NCI-H1417 treated with DMSO at 0.1 percent for 48 hours (cell line): Measurements from ENCODE around the gene CCDC82.
A peak's percentile ranks its signal among the peaks of the same experiment; 100 is the strongest.

ENCODE experiments used
- DNase-seq: peaks from one replicate; lab custom pipeline; 2025; lab: John Stamatoyannopoulos, UW

CCDC82 gene

DNA sequence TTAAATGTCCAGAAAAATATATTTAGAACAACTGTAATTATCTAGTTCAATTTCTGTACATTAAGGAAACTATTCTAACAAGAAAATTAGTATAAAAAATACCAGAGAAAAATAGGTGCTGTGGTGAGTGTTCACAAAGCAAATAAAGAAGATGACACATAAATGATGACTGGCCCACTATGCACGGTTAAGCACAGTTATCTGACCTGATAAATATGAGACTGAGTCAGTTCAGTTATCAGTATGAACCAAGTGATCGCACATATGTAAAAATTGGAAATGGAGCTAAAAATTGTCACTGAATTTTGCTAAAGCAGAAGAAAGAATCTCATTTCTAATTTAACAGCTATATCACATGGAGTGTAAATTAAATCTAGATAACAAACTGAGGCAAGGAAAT lies 27.9 kb downstream of the CCDC82 start:
- DNase-seq, result no peak

DNA sequence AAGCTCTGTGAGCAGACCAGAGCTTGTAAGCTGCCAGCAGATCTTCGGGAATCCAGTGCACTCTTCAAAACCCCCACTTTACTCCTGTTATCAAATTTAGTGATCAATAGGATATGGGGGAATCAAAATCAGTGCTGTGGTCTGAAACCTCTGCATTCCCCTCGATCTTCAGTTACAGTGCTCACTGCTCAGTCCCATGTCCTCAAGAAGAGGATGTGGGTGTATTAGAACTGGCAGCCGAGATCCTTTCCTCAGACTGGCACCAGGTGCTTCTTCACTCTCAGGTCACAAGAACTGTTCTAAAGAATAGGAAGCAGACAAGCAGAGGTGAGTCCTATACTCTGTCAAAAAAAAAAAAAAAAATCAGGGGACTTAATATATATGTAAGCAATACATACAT lies 31.4 kb downstream of the CCDC82 start:
- DNase-seq, result no peak

DNA sequence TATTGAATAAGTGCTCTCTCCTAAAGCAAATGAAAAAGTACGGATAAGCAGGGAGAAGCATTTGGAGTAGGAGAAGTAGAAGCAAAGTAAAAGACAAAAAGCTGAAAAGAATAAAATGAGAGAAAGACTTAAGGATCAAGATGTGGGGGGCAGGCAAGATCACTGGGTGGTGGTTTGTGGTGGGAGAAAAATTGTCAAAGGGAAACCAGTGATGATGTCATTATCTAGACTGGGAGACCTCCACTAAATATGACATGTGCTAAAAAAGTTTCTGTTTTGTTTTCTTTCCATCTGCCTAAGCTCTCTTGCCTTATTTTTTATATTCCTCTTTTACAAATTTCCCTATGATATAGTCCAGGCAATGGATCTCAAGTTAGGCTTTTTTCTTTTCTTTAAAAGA lies 31.9 kb downstream of the CCDC82 start:
- DNase-seq, result no peak

DNA sequence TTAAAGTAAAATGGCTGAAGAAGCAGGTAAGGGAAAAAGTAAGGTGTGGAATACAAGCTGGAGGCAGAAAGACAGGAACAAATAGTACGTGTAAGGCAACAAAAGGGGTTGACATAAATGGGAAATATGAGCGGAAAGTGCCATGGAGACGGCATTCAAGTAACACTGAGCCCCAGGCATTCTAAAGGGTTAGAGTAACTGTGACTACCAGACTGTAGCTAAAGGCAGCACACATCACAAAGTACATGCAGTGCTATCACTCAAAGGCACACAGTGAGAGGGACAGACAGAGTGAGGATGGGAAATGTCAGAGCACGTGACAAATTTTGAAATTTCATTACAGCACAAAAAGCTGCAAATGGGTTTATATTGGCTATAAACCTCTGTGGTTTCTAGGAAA lies 32.9 kb downstream of the CCDC82 start:
- no peak for DNase-seq

DNA sequence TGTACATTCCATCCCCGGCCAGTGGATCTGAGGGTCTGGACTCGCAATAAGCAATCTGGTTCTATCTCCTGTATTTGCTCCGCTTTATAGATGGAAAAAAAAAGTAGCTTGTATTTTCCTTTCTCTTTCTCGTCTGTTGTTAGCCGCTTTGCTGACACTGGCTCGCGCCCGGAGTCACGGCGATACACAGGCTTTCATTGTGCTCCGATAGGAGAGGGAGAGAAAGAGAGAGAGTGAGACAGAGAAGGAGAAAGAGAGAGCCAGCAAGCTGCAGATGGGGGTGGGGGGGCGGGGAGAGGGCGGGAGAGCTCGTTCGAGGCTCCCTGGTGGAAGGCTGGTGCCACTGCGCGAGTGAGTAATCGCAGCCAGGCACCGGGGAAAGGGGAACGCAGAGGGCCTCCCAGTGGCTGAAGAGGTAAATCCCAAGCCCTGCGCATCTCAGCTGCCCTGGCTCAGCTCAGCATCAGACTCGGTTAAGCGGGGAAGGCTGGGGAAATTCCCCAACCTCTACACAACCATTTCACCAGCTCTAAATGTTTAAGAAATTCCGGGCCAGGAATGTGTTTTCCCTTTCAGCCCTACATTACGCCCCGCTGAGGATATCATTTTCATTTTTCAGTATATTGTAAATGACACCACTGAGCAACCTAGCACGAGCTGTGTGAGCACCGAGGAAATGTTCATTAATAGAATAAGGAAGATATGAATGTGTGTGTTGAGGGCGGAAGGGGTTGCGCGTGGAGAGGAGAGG lies 46.6 kb downstream of the CCDC82 start, which contains the start of gene MAML2:
TSS of gene MAML2 (minus strand) at position 235 of the 751 bp plus-strand sequence. CDS start 1,300 bp downstream, outside the sequence.
- DNase-seq, result peak; percentile 82

DNA sequence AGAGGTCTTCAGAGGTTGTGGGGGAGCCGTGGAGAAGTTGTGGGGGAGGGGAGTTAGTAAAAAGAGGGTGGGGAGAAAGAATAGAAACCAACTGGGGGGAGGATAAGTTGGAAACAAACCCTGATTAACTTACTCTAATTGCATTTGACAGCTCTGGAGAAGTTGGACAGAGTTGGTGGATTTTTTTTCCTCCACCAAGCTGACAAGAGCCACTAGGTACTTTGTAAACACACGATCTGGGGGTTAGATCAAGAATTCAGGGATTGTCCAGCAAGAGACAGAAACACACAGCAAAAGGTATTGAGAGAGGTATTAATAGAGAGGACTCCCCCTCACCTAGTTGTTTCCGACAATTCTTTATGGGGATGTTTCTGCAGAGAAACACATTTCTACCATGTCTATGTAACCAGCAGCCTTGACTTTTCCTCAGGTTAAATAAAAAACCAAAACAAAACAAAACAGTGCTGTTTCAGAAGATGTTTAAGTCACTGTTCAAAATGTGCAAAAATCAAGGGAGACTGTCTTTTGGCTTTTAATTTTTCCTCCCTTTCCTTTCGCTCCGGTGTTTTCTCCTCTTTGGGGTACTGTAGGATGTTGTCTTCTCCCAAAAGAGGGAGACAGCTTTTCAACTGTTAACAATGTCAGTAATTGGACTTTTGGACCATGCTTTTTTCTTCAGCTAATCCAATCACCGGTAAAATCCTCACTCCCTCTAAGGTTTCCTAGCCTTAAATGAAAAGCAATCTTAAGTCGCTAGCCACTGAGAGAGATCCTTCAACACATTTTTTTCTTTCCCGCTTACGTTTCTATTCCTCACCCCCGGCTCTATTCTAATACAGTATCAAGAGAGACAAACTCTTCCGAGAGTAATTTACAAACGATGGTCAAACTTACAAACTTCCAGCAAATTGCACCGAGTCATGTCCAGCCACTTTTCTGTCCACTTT lies 47.4 kb downstream of the CCDC82 start:
- peak; percentile 62 for DNase-seq

DNA sequence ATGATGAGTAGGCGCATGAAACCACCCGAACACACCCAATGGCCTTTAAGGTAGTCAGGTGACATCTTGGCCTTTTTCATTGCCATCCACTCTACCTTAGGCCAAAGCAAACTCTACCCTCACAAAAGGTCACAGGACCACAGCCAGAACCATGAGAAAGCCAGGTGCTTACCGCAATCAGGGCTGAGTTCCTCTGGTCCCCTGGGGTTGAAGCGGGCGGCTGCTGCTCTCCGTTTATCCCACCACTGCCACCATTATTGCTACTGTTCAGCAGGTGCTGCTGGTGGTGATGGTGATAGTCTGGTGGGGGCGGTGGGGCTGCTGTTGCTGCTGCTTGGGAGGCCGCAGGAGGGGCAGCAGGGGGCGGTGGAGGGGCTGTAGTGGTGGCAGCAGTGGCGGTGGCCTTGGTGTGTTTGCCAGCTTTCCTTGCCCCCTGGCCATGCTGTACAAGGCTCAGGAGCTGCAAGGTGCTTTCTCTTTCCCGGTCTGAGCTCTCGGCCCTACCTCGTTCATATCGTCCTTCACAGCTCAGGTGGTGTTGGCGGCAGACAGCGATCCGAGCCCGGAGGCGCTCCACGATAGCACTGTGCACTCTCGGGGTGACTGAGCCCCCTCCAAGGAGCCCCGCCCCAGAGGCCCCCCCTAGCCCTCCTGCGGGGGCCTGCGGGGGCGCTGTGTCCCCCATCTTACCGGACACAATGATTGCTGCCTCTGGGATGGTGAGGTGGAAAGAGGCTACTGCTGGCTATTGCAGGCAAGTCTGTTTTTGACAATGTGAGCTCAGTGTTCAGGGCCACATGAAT lies 48.3 kb downstream of the CCDC82 start:
- no peak for DNase-seq

DNA sequence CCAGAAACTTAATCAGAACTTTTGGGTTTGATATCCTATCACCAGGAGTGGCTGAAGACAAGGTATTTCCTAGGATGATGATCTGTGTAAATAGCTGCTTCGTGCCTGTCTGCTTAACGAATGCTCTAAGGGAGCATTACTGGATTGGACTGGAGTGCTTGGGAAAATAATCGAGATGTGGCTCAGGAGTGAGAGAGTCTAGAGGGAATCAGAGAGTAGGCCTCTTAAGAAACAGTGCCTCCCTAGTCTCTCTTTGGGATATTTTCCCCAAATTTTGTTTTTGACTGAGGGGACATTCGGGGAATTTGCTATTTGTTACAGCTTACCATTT lies 49.2 kb downstream of the CCDC82 start:
- DNase-seq, result no peak

DNA sequence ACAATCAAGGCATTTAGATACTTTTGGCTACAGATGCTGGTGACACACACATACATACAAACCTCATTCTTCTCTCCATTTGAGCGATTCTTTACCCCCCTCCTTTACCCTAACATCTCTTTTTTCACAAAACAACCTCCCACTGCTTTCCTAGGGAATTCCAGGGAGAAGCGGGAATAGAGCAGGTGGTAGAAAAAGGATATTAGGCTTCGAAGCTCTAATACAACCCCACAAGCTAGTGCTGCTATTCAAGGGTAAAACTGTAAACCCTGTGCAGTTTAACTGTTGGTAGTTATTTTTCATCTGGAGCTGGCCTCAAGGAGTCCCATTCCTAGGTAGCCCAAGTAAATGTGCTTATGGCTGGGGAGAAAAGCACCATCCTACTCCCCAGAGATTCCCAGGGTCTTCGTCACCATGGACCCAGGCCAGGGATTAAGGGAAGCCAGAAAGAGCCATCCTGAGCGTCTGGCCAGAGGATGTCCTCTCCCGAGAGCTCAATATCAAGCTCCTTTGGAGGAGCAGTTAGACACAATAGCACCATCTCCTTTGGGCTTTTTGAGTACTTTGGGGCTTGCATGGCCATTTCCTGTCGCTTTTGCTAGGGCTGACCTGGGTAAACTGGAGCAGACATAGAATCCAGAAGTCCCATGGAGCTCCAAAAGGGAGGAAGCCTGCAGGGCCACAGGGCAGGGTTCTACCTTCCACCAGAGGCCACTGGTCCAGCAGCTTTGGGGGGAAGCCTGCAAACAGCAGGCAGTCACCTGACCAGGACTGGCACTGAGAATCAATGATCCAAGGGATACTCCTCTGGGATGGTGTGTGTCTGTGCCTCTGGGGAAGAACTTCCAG lies 49.8 kb downstream of the CCDC82 start:
- DNase-seq, result no peak

DNA sequence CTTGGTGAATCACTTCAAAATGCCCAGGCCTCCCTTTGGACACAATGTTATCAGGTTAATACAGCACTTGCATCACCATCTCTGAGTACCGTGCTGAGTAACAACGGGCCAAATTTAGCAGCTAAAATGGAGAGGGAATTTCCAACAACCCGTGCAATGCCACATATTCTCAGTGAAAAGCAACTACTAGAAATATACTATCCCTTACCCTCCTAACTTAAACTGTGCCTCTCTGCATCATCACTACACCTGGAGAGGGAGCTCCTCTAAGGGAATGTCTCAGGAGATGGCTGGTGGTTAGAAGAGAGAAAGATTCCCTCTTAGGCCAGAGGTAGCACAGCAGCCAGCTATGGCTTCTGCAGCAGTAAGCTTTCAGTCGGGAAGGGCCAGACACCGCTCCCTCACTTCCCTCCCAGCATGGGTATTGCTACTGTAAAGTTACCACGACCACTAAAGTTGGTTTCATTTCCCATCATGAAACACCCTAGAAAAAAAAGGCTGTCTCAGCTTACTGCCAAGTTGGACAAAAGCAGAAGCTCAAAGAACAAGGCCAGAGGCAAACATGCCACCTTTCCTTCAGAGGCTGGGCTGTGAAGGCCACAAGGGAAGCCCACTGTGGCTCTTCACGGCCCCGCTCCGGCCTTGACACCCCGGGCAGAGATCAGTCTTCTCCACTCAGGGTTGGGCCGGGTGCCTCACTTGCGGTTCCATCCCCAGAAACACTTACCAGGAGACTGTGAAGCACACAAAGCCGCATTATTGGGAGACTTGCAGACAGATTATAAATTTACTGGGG lies 50.6 kb downstream of the CCDC82 start:
- no peak for DNase-seq

DNA sequence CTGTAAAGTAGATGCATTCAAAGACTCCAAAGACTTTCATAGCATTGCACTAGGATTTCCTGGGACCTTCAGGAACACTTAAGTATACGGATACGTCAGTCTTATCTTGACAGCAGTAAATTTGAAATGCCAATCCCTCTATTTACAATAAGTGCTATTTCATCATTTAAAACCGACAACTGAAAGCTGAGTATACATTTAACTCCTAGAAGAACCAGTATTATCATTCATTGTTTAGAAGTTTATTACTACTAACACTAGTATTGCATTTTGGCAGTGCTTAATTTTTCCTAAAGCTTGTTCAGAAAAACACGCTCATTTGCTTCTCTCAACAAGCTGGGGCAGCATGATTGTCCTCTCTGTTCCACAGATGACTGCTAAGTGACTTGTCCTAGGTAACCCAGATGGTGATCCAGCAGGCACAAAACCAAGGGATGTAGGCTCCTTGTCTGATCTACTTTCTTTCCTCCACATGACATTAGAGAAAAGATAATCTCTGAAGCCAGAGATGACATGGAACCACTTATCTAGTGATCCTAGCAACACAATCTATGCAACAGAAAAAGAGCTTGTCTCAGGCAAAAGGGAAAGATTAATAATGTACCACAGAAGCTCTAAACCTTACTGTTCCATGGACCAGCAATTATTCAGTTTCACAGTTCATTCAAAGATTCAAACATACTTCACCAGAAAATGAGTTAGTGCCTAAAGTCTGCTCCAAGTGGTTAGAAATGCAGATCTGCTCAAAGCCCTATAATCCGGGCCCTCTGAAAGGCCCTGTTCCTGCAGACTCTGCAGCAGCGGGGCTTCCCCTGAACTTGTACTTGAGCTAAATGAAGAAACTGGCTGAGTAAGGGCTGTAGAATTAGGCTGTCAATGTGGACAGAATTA lies 51.9 kb downstream of the CCDC82 start:
- DNase-seq, result no peak

DNA sequence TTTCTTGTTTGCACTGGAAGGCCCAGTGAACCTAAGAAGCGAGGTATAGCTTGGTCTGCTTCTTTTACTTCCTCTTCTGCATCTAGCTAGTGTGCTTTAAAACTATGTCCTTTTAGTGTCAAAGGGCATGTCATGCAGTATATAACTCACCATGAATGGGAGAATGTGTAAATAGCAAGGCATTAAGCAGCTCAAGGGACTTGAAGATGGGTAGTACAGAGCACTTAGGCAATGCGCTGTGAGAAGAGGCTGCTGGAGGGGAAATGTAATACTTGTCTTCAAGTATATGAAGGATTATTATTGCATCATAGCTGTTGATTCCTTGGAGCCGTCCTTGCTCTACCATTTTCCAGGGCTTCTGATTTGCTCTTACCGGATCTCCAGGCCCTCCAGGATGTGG lies 54.3 kb downstream of the CCDC82 start:
- no peak for DNase-seq

DNA sequence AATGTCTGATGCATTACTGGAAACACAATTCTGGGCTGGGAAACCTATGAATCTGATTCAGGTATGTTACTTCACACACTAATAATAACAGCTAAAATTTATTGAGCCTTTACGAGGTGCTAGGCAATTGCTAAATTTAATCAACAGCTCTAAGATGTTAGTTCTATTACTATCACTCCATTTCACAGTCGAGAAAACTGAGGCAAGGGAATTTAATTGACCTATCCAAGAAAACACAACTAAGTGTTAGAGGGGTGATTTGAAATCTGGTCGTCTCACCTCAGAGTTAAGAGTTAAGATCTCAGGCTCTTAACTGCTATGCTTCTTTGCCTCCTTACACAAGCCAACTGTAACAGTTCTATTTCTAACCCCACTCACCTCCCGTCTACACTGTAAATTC lies 55.5 kb downstream of the CCDC82 start:
- DNase-seq, result no peak

DNA sequence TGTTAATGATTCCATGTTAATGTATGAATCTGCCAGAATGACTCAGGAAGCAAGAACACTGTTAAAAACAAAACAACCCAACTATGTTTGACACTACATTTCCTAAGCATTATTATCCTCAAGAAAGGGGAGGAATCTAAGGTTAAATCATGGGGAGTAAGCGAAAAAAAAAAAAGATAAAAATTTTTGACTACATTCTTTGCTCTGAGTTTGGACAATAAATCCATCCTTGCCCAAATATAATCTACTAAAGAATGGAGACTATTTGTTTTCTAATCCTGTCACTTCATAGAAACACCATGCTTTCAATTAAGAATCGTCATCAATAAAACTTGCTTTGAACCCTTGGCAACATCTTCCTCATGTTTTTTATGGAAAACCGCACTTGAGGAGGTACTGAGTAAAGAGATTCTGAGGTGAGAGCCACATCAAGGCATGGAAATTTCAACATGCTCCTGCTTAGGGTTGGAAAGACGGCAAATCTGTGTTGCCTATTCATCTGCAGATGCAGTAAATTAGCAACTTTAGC lies 56.5 kb downstream of the CCDC82 start:
- no peak for DNase-seq

DNA sequence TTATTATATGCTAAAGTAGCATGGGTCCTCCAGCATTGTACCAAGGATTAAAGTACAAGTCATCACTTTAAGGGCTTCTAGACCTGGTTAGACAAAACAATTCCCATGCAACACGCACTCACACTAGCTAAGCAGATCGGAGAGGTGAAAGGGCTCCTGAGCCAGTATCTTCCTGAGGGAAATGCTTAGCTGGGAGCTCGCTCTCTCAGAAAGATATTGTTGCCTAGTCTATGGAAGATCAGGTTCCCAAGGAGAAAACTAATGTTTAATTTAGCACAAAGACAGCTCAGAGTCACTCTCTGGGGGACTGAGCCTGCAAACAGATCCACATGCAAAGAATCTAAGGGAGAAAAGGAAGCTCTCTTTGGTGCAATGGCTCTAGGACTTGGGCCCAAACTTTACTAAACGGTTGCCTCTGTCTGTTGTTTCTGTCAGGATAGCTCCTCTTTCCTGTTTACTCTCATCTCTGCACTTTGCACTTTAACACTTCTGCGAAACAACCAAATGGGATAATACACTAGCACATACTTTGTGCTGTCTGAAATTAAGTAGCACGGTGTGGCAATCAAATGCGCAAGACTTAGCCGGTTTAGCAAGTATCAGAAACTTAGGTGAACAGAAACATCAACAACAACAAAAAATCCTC lies 57.5 kb downstream of the CCDC82 start:
- DNase-seq, result no peak

DNA sequence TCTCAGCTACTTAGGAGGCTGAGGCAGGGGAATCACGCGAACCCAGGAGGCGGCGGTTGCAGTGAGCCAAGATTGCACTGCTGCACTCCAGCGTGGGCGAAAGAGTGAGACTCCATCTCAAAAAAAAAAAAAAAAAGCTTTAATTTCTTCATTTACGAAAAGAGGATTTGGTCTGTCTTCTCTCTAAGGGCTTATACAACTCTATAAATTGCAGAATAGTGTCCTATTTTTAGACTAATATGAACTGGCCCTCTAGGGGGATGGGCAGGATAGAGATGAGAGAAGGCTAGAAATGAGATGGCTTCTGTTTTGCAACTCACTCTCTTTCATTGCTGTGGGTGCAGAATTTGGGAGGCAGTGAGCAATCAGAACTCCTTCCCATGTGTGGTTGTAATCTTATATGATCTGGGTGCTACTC lies 58.0 kb downstream of the CCDC82 start:
- no peak for DNase-seq

DNA sequence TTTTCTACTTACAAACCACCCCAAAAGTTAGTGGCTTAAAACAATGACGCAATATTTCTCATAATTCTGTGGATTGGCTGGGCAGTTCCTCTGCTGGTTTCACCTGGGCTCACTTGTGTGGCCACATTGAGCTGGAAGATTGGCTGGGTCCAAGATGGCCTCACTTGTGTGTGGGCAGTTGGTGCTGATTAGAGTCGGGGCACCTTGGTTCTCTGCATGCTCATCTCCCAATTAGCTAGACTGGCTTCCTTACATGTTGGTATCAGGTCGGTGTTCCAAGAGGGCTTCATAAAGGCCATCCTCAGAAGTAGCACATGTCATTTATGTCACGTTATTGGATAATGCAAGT lies 59.2 kb downstream of the CCDC82 start:
- no peak for DNase-seq

DNA sequence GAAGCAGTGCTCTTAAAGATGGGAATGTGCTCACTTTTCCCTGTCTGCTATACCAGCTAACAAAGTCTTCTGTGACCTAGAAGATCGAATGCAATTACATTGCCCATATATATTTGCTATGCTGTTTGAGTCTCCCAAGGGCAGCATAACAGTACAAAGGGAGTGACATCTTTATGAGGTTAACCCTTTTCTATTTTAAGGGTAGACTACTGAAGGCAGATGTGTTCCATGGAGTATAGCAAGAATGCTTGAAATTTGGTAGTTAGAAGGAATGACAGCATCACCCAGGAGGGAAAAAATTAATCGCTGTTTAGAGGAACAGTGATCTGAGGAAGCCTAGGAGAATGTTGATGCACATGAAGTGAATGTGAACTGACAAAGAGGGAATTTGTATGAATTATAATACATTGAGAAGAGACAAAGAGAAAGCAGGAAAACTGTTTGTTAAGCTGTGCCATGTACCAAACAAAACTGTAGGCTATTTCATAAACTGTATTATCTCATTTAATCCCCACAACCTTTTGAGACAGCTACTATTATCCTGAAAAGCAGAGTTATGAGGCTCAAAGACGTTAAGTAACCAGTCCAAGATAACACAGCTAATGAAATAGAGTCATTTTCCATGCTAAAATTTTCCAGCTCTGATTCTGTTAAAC lies 59.7 kb downstream of the CCDC82 start:
- DNase-seq, result no peak
